Astrocyte of the spinal cord (primary cell): ENCODE measurements around the gene TSC1.

Source experiments
- DNase-seq: peaks from one replicate; pipeline ENCODE4 v3.0.0; 2011; ENCODE audit warnings: low read depth, low spot score
- H3K4me3 ChIP-seq: 2 replicates; pipeline ENCODE4 v1.5.1; 2011; ENCODE audit warnings: low read depth, mild to moderate bottlenecking, low read length, moderate library complexity
- CTCF ChIP-seq: IDR thresholded peaks from 2 replicates; pipeline ENCODE4 v1.5.1; 2012; ENCODE audit warnings: low read depth, mild to moderate bottlenecking, low read length, inconsistent platforms
- in situ Hi-C: cut with HindIII; loops from 2 replicates; pipeline ENCODE4 v1.10.0; 2017; ENCODE audit warnings: low sequenced_read_pairs

The TSC1 gene

GRCh38 chr9:132965478-132965877, 21.1 kb upstream of the TSC1 start:
- in situ Hi-C loops: no loop called here
- H3K4me3 ChIP-seq: no peak overlapping the region
- no peak for TF ChIP-seq CTCF
- no peak for DNase-seq

GRCh38 chr9:132961002-132961401, 16.6 kb upstream of the TSC1 start:
- DNase-seq: no peak
- no peak for TF ChIP-seq CTCF
- in situ Hi-C loops: no loop called here
- H3K4me3 ChIP-seq: no peak overlapping the region

DNA sequence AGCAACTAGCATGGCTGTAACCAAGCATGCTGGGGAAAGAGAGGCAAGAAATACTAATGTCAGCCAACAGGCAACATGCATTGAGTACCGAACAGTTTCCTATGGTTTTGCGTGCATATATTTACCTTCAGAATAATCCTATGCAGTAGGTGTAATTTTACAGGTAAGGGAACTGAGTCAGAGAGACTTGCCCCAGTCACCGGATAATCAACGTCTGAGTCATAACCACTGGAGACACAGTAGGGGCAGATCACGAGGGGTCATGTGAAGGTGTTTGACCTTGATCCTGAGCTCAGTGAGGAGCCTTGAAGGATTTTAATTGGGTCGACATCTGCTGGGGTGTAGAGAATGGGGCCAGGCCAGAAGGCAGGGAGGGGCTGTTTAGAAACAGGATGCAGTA, 13.4 kb upstream of the TSC1 start:
- no peak for TF ChIP-seq CTCF
- DNase-seq: no peak
- in situ Hi-C loops: no loop called here
- no peak overlapping the region for H3K4me3 ChIP-seq

GRCh38 chr9:132955768-132956167, 11.4 kb upstream of the TSC1 start:
- H3K4me3 ChIP-seq: no peak overlapping the region
- in situ Hi-C loops: no loop called here
- TF ChIP-seq CTCF: no peak
- DNase-seq: no peak

DNA sequence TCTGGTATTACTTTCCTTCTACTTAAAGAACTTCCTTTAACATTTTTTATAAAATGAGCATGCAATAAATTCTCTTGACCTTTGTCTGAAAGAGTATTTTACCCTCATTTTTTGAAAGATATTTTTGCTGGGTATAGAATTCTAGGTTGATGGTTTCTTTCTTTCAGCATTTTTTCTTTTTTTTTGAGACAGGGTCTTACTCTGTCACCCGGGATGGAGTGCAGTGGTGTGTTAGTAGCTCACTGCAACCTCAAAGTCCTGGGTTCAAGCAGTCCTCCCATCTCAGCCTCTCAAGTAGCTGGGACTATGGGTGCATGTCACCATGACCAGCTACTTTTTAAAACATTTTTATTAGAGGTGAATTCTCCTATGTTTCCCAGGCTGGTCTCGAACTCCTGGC, 10.7 kb upstream of the TSC1 start:
- in situ Hi-C loops: no loop called here
- no peak for DNase-seq
- TF ChIP-seq CTCF: no peak
- H3K4me3 ChIP-seq: no peak overlapping the region

- H3K4me3 ChIP-seq: no peak overlapping the region
- no peak for DNase-seq
- TF ChIP-seq CTCF: no peak
- in situ Hi-C loops: no loop called here
Observed at GRCh38 chr9:132949709-132950108, 5.3 kb upstream of the TSC1 start.

DNA sequence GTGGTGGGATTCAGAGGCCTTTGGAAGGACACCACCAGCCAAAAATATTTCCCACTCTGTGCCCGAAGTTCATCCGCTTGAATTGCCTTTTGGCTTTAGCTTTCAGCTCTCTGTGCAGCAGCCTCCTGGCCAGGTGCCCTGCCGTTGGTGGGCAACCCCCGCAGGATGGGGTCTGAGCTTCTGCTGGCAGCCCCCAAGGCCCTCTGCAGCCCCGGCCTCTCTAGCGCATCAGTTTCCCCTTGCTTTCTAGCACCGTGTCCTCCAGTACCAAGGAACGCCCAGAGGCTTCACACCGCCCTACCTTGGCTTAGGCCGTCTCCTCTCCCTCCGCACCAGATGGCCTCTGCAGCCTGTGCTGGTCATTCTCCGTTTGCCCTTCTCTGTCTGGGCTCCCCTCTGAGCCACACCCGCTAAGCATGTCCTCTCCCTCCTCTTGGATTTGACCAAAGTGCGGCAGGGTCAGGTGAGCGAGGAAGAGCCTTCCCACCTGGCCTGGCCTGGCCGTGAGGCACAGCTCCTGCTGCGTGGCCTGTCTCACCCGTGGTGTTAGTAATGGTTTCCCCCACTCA, 4.2 kb upstream of the TSC1 start:
- in situ Hi-C loops: no loop called here
- DNase-seq: no peak
- no peak for TF ChIP-seq CTCF
- H3K4me3 ChIP-seq: no peak overlapping the region
